ENCODE measurements around the gene TNXB. TPM values are rescaled to one million over a fixed set of nuclear protein-coding genes. Genes with fewer than 3 reads are reported as not detected.

TNXB gene
- total RNA-seq, 1 experiment from 2014 or later: 1.8 TPM

DNA sequence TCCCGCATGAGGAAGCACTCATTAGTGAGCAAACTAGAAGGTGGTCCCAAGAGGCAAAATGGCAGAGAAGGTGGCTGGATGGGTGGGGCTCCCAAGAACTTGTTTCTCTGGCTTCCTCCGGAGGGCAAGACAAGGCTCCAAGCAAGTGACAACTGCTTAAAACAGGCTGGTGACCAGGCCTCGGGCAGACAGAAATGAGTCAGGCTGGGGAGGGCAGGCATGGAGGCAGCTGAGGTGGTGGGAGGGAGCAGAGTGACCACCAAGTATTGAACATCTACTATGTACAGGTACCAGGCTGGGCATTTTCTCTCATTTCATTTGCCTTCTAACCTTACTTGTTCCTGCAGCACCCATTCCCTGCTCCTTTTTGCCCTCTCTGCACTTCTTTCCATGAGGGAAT, 33.4 kb downstream of the TNXB start:
- no peak for ATAC-seq
- DNase-seq (ENCODE audit: low read depth, low spot score): no peak
- ChIA-PET POLR2A (no interaction called here), CTCF (no interaction called here)
- H3K27ac ChIP-seq (ENCODE audit: low read length): no peak overlapping the region
- no peaks in the 10 kb centered on the region for H3K36me3 ChIP-seq (ENCODE audit: control insufficient read depth, insufficient read depth, low read length)
- no peak for TF ChIP-seq POLR2AphosphoS5 (IDR thresholded peaks at IDR 0.05; ENCODE audit: low read depth, low read length)
- TF ChIP-seq SIN3A (IDR thresholded peaks at IDR 0.05; ENCODE audit: borderline replicate concordance, insufficient read depth, low read depth, low read length): no peak
- TF ChIP-seq TCF7L2 (IDR thresholded peaks at IDR 0.05; ENCODE audit: low read depth, low read length): no peak
- TF ChIP-seq, protein P1, sequence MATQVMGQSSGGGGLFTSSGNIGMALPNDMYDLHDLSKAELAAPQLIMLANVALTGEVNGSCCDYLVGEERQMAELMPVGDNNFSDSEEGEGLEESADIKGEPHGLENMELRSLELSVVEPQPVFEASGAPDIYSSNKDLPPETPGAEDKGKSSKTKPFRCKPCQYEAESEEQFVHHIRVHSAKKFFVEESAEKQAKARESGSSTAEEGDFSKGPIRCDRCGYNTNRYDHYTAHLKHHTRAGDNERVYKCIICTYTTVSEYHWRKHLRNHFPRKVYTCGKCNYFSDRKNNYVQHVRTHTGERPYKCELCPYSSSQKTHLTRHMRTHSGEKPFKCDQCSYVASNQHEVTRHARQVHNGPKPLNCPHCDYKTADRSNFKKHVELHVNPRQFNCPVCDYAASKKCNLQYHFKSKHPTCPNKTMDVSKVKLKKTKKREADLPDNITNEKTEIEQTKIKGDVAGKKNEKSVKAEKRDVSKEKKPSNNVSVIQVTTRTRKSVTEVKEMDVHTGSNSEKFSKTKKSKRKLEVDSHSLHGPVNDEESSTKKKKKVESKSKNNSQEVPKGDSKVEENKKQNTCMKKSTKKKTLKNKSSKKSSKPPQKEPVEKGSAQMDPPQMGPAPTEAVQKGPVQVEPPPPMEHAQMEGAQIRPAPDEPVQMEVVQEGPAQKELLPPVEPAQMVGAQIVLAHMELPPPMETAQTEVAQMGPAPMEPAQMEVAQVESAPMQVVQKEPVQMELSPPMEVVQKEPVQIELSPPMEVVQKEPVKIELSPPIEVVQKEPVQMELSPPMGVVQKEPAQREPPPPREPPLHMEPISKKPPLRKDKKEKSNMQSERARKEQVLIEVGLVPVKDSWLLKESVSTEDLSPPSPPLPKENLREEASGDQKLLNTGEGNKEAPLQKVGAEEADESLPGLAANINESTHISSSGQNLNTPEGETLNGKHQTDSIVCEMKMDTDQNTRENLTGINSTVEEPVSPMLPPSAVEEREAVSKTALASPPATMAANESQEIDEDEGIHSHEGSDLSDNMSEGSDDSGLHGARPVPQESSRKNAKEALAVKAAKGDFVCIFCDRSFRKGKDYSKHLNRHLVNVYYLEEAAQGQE (IDR thresholded peaks at IDR 0.05; ENCODE audit: insufficient read depth in 1 of 2, low read depth in 2 of 2, low read length in 1 of 2): no peak
- TF ChIP-seq, protein P2, sequence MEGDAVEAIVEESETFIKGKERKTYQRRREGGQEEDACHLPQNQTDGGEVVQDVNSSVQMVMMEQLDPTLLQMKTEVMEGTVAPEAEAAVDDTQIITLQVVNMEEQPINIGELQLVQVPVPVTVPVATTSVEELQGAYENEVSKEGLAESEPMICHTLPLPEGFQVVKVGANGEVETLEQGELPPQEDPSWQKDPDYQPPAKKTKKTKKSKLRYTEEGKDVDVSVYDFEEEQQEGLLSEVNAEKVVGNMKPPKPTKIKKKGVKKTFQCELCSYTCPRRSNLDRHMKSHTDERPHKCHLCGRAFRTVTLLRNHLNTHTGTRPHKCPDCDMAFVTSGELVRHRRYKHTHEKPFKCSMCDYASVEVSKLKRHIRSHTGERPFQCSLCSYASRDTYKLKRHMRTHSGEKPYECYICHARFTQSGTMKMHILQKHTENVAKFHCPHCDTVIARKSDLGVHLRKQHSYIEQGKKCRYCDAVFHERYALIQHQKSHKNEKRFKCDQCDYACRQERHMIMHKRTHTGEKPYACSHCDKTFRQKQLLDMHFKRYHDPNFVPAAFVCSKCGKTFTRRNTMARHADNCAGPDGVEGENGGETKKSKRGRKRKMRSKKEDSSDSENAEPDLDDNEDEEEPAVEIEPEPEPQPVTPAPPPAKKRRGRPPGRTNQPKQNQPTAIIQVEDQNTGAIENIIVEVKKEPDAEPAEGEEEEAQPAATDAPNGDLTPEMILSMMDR (IDR thresholded peaks at IDR 0.05): no peak
- no peak overlapping the region for H3K4me3 ChIP-seq (ENCODE audit: low read depth in 2 of 2, low read length in 2 of 2)
- no TSS peak for BruUV-seq (replicated peaks)
- no peaks in the 10 kb centered on the region for H3K4me1 ChIP-seq (ENCODE audit: control insufficient read depth, insufficient read depth, low read length)
- intact Hi-C loops (cut with micrococcal nuclease; ENCODE audit: unreplicated experiment) (no loop called here), in situ Hi-C loops (cut with HindIII; ENCODE audit: low pct_unique_long_range_greater_than_20kb, low sequenced_read_pairs) (no loop called here)
- H3K27me3 ChIP-seq (ENCODE audit: control insufficient read depth, insufficient read depth, low read length): no peaks in the 10 kb centered on the region
- H3K9me3 ChIP-seq (ENCODE audit: control insufficient read depth, insufficient read depth, low read depth, low read length): no peaks in the 10 kb centered on the region

DNA sequence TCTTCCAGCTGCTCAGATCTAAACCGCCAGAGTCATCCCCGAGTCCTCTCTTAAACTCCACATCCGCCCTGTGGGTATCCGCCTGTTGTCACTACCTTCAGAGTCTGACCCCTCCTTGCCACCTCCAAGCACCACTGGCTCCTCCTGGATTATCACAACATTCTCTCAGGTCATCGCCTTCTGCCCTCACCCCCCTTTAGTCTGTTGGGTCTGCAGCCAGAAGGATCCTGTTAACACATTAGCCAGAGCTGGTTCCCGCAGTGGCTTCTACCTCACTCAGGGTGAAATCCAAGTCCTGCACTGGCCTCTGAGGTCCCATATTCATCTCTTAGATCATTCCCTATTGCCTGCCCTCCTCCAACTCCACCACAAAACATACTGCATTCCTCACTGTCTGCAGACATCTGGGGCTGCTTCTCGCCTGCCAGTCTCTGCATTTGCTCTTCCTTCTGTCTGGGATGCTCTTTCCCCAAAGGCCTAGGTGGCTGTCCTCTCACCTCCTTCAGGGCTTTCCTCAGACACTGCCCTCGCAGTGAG, 34.1 kb downstream of the TNXB start:
- no peak for DNase-seq (ENCODE audit: low read depth, low spot score)
- in situ Hi-C loops (cut with HindIII; ENCODE audit: low pct_unique_long_range_greater_than_20kb, low sequenced_read_pairs): no loop called here
- BruUV-seq (replicated peaks): no TSS peak
- H3K36me3 ChIP-seq (ENCODE audit: control insufficient read depth, insufficient read depth, low read length): no peaks in the 10 kb centered on the region
- ATAC-seq: 0 out of 2 replicates have a peak, but pooled peaks have one; percentile 27
- no peaks in the 10 kb centered on the region for H3K4me1 ChIP-seq (ENCODE audit: control insufficient read depth, insufficient read depth, low read length)
- no peak overlapping the region for H3K27ac ChIP-seq (ENCODE audit: low read length)
- ChIA-PET POLR2A (no interaction called here), CTCF (no interaction called here)
- TF ChIP-seq, protein P1 (IDR thresholded peaks at IDR 0.05; ENCODE audit: insufficient read depth in 1 of 2, low read depth in 2 of 2, low read length in 1 of 2): no peak
- TF ChIP-seq TCF7L2 (IDR thresholded peaks at IDR 0.05; ENCODE audit: low read depth, low read length): no peak
- no peak for TF ChIP-seq SIN3A (IDR thresholded peaks at IDR 0.05; ENCODE audit: borderline replicate concordance, insufficient read depth, low read depth, low read length)
- TF ChIP-seq, protein P2 (IDR thresholded peaks at IDR 0.05): no peak
- TF ChIP-seq POLR2AphosphoS5 (IDR thresholded peaks at IDR 0.05; ENCODE audit: low read depth, low read length): no peak
- H3K9me3 ChIP-seq (ENCODE audit: control insufficient read depth, insufficient read depth, low read depth, low read length): no peaks in the 10 kb centered on the region
- intact Hi-C loops (cut with micrococcal nuclease; ENCODE audit: unreplicated experiment): no loop called here
- H3K27me3 ChIP-seq (ENCODE audit: control insufficient read depth, insufficient read depth, low read length): no peaks in the 10 kb centered on the region
- no peak overlapping the region for H3K4me3 ChIP-seq (ENCODE audit: low read depth in 2 of 2, low read length in 2 of 2)
